G401 (cell line): ENCODE results near the gene BICRAL. TPM values are rescaled to one million over a fixed set of nuclear protein-coding genes. Genes with fewer than 3 reads are reported as not detected.
"Not testable (repeated sequence)": the region's sequence is repeated elsewhere in the genome, so short reads cannot be mapped to it uniquely, and the experiment has no call there.

Source experiments
- DNase-seq: peaks from one replicate; pipeline ENCODE4 v3.0.0-alpha.2; 2015; ENCODE audit warnings: low spot score
- in situ Hi-C: cut with HindIII; loops from 2 replicates; pipeline ENCODE4 v1.10.0; 2016; ENCODE audit warnings: low sequenced_read_pairs, mixed read lengths
- total RNA-seq: library from RNA; depleted of rRNA; stranded (reverse); fragments of >200 nt; shearing (Covaris generic); gene quantifications from 2 replicates; pipeline ENCODE4 v1.2.3, GENCODE V29; 2014

Gene BICRAL
- total RNA-seq, 1 experiment from 2014 or later = 1.6 TPM

- DNase-seq = peak; percentile 95
- in situ Hi-C loops = no loop called here
These were observed 97.8 kb downstream of the BICRAL start, which contains the start of gene RPL7L1 for GRCh38 chr6:42879372-42880239. TSS of gene RPL7L1 (plus strand) at chr6:42879616. CDS start at chr6:42879911, 295 bp downstream.

DNA sequence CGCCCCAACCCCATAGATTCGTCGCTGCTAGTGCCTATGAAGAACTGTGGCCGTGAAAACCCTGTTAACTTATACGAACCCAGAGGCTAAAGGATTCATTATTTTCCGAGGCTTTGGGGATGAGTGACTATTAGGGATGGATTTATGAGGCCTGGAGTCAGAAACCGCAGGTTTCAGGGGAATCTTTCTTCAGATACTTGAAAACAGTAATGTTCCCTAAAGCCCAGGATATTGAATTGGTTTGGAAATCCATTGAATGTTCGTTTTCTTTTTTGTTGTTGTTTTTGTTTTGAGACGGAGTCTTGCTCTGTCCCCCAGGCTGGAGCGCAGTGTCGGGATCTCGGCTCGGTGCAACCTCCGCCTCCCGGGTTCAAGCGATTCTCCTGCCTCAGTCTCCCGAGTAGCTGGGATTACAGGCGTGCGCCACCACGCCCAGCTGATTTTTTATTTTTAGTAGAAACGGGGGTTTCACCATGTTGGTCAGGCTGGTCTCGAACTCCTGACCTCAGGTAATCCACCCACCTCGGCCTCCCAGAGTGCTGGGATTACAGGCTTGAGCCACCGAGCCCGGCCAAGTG is 98.5 kb downstream of the BICRAL start:
- in situ Hi-C loops, DNase-seq: not testable (repeated sequence)

DNA sequence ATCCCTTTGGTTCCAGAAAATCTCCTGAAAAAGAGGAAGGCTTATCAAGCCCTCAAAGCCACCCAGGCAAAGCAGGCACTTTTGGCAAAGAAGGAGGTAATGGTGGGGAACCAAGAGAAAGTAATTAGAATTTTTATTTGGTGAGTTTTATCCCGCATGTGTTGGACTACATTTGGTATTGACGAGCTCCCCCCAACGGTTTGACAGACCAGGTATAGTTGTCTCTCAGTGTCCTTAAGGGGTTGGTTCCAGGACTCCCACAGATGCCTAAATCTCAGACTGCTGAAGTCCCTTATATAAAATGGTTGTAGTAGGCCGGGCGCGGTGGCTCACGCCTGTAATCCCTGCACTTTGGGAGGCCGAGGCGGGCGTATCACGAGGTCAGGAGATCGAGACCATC is 99.0 kb downstream of the BICRAL start:
- in situ Hi-C loops, DNase-seq: not testable (repeated sequence)

DNA sequence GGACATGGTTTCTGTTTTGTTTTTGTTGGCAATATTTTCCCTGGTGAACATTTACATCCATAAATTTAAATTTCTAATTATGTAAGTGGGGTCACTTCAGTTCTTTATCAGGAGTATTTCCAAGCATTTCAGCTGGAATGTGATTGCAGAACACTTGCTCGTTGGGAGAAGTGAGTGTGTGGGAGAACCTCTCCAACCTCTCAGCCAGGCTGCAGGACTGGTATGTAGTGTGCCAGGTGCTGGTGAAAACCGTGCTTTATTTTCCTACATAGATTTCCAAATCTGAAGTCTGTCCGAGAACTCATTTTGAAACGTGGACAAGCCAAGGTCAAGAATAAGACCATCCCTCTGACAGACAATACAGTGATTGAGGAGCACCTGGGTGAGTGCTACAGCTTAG is 103.8 kb downstream of the BICRAL start:
- in situ Hi-C loops = no loop called here
- no peak for DNase-seq

DNA sequence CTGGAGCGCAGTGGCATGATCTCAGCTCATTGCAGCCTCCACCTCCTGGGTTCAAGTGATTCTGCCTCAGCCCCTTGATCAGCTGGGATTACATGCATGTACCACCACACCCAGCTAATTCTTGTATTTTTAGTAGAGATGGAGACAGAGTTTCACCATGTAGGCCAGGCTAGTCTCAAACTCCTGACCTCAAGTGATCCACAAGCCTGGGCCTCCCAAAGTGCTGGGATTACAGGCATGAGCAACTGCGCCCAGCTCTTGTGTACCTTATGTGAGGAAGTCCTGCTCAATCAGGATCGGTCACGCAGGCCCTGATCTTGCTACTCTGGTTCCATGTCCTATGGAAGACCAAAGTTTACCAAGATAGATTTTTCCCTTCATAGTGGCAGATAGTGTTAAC is 106.3 kb downstream of the BICRAL start:
- in situ Hi-C loops, DNase-seq: not testable (repeated sequence)

- peak; percentile 29 for DNase-seq
- in situ Hi-C loops = no loop called here
These were observed 108.0 kb downstream of the BICRAL start for GRCh38 chr6:42889815-42890214.

GRCh38 chr6:42890311-42891198 is 108.7 kb downstream of the BICRAL start:
- in situ Hi-C loops = no loop called here
- DNase-seq = peak; percentile 98

GRCh38 chr6:42891199-42891722 is 109.4 kb downstream of the BICRAL start:
- in situ Hi-C loops = no loop called here
- no peak for DNase-seq

DNA sequence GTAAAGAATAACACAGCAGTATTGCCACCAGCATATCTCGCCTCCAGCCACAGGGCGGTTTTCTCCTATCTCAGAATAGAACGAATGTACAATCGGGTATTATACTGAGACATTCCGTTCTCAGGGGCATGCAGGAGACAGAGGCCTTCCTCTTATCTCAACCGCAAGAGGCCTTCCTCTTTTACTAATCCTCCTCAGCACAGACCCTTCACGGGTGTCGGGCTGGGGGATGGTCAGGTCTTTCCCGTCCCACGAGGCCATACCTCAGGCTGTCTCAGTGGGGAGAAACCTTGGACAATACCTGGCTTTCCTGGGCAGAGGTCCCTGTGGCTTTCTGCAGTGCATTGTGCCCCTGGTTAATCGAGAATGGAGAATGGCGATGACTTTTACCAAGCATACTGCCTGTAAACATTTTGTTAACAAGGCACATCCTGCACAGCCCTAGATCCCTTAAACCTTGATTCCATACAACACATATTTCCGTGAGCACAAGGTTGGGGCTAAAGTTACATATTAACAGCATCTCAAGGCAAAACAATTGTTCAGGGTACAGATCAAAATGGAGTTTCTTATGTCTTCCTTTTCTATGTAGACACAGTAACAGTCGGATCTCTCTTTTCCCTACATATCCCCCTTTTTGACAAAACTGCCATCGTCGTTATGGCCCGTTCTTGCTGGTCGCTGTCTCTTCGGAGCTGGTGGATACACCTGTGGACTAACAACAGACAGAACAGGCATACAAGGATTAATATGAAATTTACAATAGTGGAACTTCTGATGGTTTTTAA is 112.4 kb downstream of the BICRAL start:
- DNase-seq, in situ Hi-C loops: not testable (repeated sequence)

DNA sequence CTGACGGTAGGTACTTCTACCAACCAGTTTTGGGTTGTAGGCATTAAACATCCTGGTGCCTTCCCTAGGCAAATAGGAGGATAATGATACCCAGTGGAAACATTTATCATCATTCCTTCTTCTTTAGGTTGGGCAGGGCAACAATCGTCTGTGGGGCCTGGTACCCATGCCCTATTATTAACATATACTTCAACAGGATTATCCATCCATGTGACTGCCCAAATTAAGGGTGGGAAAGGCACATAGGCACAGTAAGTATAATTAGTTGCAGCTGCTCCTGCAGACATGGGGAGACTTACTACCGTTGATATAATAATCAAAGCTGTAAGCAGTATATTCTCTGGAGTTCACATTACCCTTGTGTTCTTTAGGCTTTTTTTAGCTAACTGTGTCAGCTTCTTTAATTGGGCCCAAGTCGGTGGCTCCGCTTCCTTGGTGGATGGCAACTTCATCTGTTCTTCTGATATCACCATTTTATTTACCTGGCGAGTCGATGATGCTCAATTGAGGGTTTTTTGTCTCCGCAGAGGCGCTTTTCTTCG is 114.4 kb downstream of the BICRAL start:
- in situ Hi-C loops = no loop called here
- DNase-seq = no peak

GRCh38 chr6:42898891-42899361 is 117.1 kb downstream of the BICRAL start:
- in situ Hi-C loops = no loop called here

GRCh38 chr6:42899871-42900270 is 118.0 kb downstream of the BICRAL start:
- in situ Hi-C loops = no loop called here
- DNase-seq = no peak

More at GRCh38 chr6:42898891-42899361, 117.1 kb downstream of the BICRAL start:
- DNase-seq = peak; percentile 85

GRCh38 chr6:42901538-42901957 is 119.7 kb downstream of the BICRAL start:
- peak; percentile 91 for DNase-seq
- in situ Hi-C loops = no loop called here

- DNase-seq, in situ Hi-C loops: not testable (repeated sequence)
These were observed 120.8 kb downstream of the BICRAL start for GRCh38 chr6:42902429-42903263.

GRCh38 chr6:42904467-42904866 is 122.6 kb downstream of the BICRAL start:
- in situ Hi-C loops = no loop called here

GRCh38 chr6:42907336-42907735 is 125.5 kb downstream of the BICRAL start:
- in situ Hi-C loops = no loop called here
- no peak for DNase-seq

More at GRCh38 chr6:42904467-42904866, 122.6 kb downstream of the BICRAL start:
- no peak for DNase-seq

- in situ Hi-C loops = no loop called here
- DNase-seq = no peak
These were observed 128.0 kb downstream of the BICRAL start for GRCh38 chr6:42909835-42910234.
